ENCODE measurements around the gene RNF208. TPM values are rescaled to one million over a fixed set of nuclear protein-coding genes. Genes with fewer than 3 reads are reported as not detected.
A peak's percentile ranks its signal among the peaks of the same experiment; 100 is the strongest.

Gene RNF208
- total RNA-seq, 4 donors from 2014 or later, result 2.3 to 26.5 (median 7.5) TPM; not detected in 1

DNA sequence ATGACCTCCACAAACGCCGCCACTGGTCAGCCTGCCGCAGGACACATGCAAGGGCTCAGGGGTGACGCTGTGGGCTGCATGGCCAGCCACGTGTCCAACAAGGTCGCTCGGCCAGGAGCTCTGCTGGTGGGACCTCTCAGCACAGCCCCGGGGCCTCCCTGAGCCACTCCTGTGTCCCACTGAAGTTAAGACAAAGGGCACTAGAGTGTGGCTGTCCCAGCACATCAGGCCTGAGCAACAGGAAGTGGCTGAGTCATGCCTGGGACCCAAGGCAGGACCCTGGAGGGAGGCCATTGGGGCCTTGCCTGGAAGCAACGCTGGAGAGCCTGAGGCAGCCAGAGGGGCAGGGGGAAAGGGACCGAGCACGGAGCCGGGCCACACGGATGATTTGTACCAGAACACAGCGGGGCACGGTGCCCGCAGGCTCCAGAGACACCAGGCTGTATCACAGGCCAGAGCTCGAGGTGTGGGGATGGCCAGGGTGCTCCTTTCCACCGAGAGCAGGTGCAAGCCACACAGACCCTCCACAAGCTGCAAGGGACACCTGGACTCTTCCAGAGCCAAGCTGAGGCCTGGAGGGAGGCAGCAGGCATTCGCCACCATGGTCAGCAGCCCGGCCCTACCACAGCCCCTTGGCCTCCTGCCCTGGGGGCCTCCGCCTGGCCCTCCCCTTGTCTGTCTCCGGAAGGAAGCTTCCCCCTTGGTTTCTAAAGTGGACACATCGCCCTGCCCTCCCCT is 43.7 kb downstream of the RNF208 start:
- H3K27me3 ChIP-seq, result peaks cover 15% of the 10 kb centered on the region
- peaks cover 0 to 32% (median 14%) of the 10 kb centered on the region in 4 donors for H3K36me3 ChIP-seq
- H3K9me3 ChIP-seq, result no peaks in the 10 kb centered on the region
- in situ Hi-C loops (cut with MboI; ENCODE audit: low pct_ligation_motif_present in 1 of 4, low pct_unique_long_range_greater_than_20kb in 1 of 4, low sequenced_read_pairs in 3 of 4), result no loop called here
- H3K4me3 ChIP-seq, result no peak overlapping the region
- DNase-seq, result no peak
- H3K4me1 ChIP-seq, result peaks cover 0 to 8% (median 4%) of the 10 kb centered on the region in 4 donors
- H3K27ac ChIP-seq, result no peak overlapping the region
- 95% methylated on average over 21 of the region's 23 CpGs; no CpG with 5 or more reads in 1 of the 2 donors for WGBS, 2 donors (ENCODE audit: low coverage in 1 of 2)
- TF ChIP-seq, protein P1, sequence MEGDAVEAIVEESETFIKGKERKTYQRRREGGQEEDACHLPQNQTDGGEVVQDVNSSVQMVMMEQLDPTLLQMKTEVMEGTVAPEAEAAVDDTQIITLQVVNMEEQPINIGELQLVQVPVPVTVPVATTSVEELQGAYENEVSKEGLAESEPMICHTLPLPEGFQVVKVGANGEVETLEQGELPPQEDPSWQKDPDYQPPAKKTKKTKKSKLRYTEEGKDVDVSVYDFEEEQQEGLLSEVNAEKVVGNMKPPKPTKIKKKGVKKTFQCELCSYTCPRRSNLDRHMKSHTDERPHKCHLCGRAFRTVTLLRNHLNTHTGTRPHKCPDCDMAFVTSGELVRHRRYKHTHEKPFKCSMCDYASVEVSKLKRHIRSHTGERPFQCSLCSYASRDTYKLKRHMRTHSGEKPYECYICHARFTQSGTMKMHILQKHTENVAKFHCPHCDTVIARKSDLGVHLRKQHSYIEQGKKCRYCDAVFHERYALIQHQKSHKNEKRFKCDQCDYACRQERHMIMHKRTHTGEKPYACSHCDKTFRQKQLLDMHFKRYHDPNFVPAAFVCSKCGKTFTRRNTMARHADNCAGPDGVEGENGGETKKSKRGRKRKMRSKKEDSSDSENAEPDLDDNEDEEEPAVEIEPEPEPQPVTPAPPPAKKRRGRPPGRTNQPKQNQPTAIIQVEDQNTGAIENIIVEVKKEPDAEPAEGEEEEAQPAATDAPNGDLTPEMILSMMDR (IDR thresholded peaks at IDR 0.05), result no peak
- no peak for TF ChIP-seq EP300 (IDR thresholded peaks at IDR 0.05; ENCODE audit: low read depth)
- no peak for TF ChIP-seq POLR2A (IDR thresholded peaks at IDR 0.05)
- no peak for TF ChIP-seq POLR2AphosphoS5 (IDR thresholded peaks at IDR 0.05)
- intact Hi-C loops (cut with DNase I; ENCODE audit: low total_unique reads), result no loop called here

DNA sequence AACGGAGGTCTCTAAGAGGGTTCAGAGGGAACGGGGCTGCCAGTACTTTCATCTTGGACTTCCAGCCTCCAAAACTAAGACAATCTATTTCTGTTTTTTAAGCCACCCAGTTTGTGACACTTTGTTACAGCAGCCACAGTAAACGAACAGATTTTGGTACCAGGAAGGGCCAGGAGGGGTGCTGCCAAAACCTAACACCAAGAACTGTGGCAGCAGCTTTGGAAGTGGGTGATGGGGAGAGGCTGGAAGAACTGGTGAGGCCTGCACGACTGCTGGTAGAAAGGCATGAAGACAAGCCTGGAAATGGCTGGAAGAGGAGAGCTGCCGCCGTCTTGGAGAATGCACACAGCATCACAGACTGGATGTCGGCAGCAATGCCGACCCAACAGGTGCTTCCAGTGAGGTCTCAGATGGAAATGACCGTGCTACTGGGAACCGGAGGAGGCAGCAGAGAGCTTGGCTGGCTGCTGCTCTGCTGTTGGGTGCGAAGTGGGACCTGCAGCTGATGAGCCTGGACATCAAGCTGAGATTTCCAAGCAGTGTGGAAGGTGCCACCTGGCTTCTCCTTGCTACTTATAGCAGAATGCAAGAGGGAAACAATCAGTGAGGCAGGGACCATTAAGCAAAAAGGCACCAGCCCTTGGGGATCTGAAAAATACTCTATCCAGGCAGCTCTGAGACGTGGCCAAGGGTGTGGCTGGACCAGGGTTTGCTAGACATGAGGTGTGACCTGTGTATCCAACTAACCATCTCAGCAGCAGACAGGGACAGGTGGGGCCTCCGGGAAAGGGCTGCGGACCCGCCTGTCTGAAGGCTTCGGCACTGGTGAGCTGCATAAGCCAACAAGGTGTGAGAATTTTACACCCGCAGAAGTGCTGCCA is 45.5 kb downstream of the RNF208 start:
- Histone ChIP-seq H3K4me3 (no peak overlapping the region), H3K27me3 (peaks cover 34% of the 10 kb centered on the region), H3K36me3 (peaks cover 0 to 14% (median 8%) of the 10 kb centered on the region in 4 donors), H3K9me3 (no peaks in the 10 kb centered on the region), H3K27ac (peak overlapping the region in 1 of 4 donors; percentile 27), H3K4me1 (peaks cover 0 to 8% (median 6%) of the 10 kb centered on the region in 4 donors)
- in situ Hi-C loops (cut with MboI; ENCODE audit: low pct_ligation_motif_present in 1 of 4, low pct_unique_long_range_greater_than_20kb in 1 of 4, low sequenced_read_pairs in 3 of 4) (no loop called here), intact Hi-C loops (cut with DNase I; ENCODE audit: low total_unique reads) (no loop called here)
- 38 to 41% methylated on average over 11 to 17 of the region's 17 CpGs for WGBS, 2 donors (ENCODE audit: low coverage in 1 of 2)
- TF ChIP-seq POLR2AphosphoS5 (IDR thresholded peaks at IDR 0.05) (no peak), EP300 (IDR thresholded peaks at IDR 0.05; ENCODE audit: low read depth) (no peak), POLR2A (IDR thresholded peaks at IDR 0.05) (no peak)
- TF ChIP-seq, protein P1 (IDR thresholded peaks at IDR 0.05), result peak; percentile 40 to 78 (median 55)
- DNase-seq, result peak; percentile 51

DNA sequence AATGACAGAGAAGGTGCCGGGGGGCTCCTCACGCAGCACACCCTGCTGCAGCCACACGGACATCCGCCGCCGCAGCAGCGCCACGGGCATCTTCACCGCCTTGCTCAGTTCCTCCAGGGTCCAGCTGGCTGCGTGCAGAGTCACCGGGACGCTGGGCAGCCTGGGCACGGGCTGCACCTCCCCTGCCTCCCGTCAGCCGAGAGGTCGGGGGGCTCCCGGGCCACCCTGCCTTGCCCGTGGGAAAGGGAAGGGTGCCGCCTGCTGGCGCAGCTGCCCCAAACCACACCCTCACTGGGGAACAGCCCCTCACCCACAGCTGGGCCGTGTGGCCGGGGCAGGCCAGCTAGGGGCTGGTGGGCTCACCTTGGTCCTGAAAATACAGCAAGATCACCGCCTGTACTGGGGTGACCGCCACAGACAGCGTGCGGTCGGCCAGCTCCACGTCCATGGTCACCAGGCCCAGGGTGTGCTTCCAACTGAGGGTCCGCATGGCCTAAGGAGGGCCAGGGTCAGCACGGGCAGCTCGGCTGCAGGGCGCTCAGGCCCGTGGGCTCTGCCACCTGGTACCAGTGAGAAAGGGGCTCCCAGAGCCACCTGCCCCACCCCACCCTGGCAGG is 46.6 kb downstream of the RNF208 start:
- H3K27ac ChIP-seq, result no peak overlapping the region
- H3K36me3 ChIP-seq, result peaks cover 0 to 9% (median 6%) of the 10 kb centered on the region in 4 donors
- WGBS, 2 donors (ENCODE audit: low coverage in 1 of 2), result 55% methylated on average over 28 of the region's 33 CpGs; no CpG with 5 or more reads in 1 of the 2 donors
- H3K4me1 ChIP-seq, result peaks cover 0 to 12% (median 6%) of the 10 kb centered on the region in 4 donors
- intact Hi-C loops (cut with DNase I; ENCODE audit: low total_unique reads), result no loop called here
- no peak overlapping the region for H3K4me3 ChIP-seq
- H3K9me3 ChIP-seq, result no peaks in the 10 kb centered on the region
- in situ Hi-C loops (cut with MboI; ENCODE audit: low pct_ligation_motif_present in 1 of 4, low pct_unique_long_range_greater_than_20kb in 1 of 4, low sequenced_read_pairs in 3 of 4), result no loop called here
- no peak for DNase-seq
- TF ChIP-seq POLR2A (IDR thresholded peaks at IDR 0.05), result no peak
- H3K27me3 ChIP-seq, result peaks cover 44% of the 10 kb centered on the region

DNA sequence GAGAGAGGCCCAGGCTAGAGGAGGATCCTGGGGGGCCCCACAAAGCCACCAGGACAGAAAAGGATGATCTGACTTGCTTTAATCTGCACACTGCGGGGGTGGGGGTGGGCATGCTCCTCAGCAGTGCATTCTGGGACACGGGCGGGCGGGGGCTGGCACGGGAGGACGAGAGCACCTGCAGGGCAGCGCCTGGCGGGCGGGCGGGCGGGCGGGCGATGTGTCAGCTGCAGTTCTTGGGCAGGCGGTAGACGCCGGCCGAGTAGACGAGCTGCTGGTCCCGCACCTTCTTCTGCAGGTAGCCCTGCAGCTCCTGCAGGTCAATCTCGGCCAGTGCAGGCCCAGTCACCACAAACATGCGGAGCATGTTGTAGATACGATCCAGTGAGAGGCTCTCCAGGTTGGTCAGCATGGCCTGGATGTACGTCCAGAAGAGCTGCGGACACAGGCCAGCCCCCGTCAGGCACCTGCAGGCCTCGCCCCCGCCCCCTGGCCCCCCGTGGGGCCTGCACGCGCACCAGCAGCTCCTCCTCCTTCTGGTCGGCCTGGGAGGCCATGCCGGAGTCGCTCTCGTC is 47.2 kb downstream of the RNF208 start:
- in situ Hi-C loops (cut with MboI; ENCODE audit: low pct_ligation_motif_present in 1 of 4, low pct_unique_long_range_greater_than_20kb in 1 of 4, low sequenced_read_pairs in 3 of 4), result no loop called here
- 30% methylated on average over 13 of the region's 34 CpGs; no CpG with 5 or more reads in 1 of the 2 donors for WGBS, 2 donors (ENCODE audit: low coverage in 1 of 2)
- intact Hi-C loops (cut with DNase I; ENCODE audit: low total_unique reads), result no loop called here

More for the DNA sequence above, 47.2 kb downstream of the RNF208 start:
- DNase-seq, result no peak
- Histone ChIP-seq H3K4me1 (peaks cover 0 to 19% (median 8%) of the 10 kb centered on the region in 4 donors), H3K9me3 (no peaks in the 10 kb centered on the region), H3K4me3 (no peak overlapping the region), H3K27me3 (peaks cover 51% of the 10 kb centered on the region), H3K27ac (peak overlapping the region in 1 of 4 donors; percentile 49), H3K36me3 (peaks cover 0 to 5% (median 2%) of the 10 kb centered on the region in 4 donors)
- TF ChIP-seq POLR2AphosphoS5 (IDR thresholded peaks at IDR 0.05), result no peak
- TF ChIP-seq, protein P1 (IDR thresholded peaks at IDR 0.05), result no peak
- TF ChIP-seq EP300 (IDR thresholded peaks at IDR 0.05; ENCODE audit: low read depth), result no peak
- TF ChIP-seq POLR2A (IDR thresholded peaks at IDR 0.05), result no peak
